ENCODE measurements around the gene WWP2.
A peak's percentile ranks its signal among the peaks of the same experiment; 100 is the strongest.
"Not testable (repeated sequence)": the region's sequence is repeated elsewhere in the genome, so short reads cannot be mapped to it uniquely, and the experiment has no call there.

The WWP2 gene

DNA sequence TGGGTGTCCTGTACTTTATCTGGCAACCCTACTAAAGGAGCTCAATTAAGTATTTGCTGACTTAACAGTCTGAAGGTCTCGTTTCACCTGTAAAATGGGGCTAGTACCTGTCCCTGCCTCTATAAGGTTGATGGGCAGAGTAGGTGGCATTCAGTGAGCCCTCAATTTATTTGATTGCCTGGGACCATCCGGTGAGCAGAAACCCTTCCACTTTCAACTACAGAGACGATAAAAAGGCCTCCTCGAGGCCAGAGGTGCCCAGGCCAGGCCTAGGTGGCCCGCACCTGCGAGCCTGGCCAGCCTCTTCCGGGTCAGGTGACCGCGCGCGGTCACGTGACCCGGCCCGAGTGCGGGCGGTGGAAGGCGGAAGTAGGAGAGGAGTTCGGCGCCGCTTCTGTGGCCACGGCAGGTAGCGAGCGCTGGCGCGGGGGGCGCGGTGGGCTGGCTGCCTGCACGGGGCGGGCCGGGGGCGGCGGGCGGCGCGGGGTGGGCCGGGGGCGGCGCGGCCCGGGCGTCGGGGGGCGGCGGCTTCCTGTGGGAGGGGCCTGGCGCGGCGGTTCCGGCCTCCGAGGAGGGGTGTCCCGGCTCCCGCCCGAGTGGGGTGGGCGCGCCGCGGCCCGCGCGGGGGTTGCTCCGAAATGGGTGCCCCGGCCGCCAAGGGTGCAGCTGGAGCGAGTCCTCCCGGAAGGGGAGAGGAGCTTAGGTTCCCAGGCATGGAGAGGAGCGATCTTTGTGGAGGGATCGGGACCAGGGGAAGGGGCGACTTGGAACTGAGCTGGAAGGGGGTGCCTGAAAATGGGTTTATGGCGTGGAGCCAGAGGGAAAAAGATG lies at the start of gene WWP2:
Gene WWP2, plus strand, starts transcription at position 350 of the 831 bp plus-strand sequence. CDS start 24,679 bp downstream, outside the sequence.
- peak; percentile 70 for DNase-seq

DNA sequence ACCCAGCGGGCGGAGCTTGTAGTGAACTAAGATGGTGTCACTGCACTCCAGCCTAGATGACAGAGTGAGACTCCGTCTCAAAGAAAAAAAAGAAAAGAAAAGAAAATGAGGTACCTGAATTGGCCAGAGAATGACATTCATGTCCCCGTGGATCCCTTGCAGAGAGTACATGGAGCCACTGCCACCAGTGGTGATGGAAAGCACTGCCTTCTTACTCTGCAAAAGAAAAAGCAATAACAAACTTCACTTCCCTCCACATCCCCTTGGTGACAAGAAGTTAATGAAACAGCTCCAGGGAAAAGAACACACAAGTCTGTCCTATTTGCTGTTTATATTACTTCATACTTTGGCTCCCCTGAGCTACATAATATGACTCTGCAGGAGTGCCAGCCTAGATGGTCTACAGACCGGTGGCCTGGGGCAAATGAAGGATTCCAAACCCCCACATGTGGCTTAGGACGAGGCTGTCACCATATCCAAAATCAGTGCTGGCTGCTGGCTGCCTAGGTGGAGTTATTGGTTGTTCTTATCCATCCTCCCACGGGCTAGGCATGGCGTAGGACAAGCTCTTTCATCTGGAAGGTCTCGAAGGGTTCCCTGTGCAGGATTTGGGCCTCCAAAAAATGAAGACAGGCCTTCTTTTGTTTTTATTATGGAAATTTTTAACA lies 49.1 kb upstream of the WWP2 start:
- DNase-seq, result no peak

DNA sequence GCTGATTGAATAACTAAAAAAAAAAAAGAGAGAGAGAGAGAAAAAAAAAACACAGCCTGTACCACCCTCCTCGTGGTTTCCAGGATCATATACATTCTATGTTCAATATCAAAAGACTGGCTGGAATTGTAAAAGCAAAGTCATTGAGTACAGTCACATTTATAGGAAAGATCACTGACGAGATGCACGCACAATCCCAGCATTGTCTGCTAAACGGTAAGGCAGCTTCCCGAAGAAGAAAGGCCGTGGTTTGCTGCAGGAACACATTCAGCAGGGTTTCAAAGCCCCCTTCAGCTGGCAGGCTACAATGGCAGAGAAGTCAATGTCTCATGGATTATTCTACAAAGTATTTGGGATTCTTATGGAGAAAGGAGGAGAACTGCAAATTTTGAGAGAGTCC lies 45.1 kb upstream of the WWP2 start:
- no peak for DNase-seq

DNA sequence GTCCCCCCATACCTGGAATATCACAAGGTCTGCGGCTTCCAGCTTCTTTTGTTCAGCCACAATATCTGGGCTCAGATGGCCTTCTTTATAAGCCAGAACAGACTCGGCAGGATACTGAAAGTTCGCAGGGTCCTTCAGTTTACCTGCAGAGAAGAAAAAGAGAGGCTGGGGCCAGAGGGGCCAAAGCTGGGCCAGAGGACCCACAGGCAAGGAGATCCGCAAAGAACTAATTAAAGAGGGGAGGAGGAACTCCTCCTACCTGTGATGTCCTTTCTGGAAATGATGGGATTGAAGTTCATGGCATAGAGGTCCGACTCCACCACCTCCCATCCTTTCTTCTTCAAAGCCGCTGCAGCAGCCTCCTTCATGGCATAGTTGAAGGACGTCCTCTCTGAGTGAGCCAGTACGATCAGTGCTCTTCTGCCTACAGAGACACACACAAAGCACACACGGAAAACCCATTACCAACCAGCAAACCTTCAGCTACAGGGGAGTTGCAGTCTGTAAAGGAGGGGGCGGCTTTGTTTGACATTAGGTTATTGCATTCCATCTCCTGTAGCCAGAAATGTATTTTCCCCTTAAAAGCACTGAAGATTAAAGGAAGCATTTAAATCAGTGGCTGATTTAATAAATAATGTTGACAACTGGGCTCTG lies 43.9 kb upstream of the WWP2 start:
- no peak for DNase-seq

DNA sequence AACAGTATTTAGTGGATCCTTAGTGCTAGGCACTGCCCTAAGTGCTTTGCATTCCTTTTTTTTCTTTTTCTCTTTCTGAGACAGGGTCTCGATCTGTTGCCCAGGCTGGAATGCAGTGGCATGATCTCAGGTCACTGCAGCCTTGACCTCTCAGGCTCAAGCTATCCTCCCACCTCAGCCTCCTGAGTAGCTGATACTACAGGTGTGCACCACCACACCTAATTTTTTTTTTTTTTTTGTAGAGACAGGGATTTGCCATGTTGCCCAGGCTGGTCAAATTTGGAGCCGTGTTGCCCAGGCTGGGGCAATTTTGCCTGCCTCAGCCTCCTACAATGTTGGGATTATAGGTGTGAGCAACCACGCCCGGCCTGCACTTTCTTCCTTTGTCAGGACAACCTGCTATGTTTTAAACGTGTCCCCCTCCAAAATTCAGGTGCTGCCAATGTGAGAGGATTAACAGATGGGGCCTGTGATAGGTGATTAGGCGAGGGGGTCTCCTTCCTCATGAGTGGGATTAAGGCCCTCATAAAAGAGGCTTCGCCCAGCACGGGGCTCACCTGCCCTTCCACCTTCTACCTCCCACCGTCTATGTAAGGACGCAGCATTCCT lies 41.2 kb upstream of the WWP2 start:
- DNase-seq, result no peak

DNA sequence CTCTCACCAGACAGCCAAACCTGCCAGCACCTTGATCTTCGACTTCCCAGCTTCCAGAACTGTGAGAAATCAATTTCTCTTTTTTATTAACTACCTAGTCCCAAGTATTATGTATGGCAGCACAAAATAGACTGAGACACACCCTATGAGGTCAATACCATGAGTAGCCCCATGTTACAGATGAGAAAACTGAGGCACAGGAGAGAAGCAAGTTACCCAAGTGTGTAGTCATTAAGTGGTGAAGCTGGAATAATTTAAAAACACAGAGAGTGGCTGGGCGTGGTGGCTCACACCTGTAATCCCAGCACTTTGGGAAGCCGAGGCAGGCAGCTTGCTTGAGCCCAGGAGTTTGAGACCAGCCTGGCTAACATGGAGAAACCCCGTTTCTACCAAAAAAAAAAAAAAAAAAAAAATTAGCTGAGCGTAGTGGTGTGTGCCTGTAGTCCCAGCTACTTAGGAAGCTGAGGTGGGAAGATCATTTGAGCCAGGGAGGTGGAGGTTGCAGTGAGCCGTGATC lies 40.6 kb upstream of the WWP2 start:
- DNase-seq, result no peak

DNA sequence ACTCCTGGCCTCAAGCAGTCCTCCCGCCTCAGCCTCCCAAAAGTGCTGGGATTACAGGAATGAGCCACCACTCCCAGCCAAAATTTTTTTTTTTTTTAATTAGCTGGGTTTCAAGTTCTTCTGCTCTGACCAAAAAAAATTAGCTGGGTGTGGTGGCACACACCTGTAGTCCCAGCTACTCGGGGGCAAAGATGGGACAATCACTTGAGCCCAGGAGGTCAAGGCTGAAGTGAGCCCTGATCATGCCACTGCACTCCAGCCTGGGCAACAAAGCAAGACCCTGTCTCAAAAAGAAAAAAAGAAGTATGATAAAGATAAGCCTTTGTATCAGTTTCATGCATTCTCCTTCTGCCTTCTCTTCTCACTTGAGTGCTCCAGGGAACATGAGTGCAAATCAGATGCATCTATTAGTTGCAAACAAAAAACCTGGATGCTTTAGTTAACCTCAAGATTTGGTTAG lies 37.7 kb upstream of the WWP2 start:
- DNase-seq, result no peak

DNA sequence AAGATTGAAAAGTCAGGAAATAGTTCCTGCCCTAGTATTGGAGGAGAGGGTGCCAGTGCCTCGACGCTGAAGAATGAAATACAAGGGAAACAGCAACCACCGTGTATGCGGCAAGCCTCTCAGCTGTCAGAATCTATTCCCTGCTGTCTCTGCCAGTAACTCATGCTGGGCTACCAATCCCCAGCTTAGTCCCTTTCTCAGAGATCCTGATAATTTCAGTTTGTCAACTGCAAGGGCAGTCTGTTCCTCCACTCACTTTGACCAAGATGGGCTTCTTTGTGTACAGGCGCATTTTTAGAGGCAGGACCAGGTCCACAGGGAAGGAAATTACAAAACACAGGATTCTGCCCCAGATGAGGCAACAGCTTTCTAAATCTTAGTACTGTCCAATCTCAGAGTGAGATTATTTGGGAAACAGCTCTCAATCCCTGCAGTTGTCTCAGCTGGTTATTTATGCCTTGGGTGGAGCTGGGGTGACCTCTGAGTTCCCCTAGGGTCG lies 37.1 kb upstream of the WWP2 start:
- peak; percentile 6 for DNase-seq

DNA sequence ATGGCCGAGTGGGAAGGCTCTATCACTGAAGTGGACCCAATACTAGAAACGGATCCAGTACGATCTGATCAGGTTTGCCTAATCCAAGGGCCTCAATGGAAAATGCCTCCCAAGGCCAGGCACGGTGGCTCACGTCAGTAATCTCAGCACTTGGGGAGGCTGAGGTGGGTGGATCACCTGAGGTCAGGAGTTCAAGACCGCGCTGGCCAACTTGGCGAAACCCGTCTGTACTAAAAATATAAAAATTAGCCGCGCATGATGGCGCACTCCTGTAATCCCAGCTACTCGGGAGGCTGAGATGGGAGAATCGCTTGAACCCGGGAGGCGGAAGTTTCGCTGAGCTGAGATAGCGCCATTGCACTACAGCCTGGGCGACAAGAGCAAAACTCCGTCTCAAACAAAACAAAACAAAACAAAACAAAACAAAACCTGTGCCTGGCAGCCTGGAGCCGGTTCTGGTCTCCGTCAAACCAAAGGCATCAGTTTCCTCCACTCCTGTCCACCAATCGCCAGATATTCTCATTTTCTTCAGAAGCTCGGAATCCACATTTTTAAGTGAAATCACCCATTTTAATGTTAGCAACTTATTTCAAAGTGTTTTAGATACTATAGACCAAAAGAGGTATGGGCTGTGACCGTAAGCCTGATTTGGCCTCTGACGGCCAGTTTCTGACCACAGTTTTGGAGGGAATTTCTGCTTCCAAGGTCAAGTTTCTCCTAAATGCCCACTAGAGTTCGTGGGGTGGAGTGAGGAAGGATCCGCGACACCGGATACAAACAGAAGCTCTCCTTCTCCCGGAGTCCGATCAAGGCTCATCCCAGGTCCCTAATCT lies 36.4 kb upstream of the WWP2 start:
- DNase-seq, result peak; percentile 6

DNA sequence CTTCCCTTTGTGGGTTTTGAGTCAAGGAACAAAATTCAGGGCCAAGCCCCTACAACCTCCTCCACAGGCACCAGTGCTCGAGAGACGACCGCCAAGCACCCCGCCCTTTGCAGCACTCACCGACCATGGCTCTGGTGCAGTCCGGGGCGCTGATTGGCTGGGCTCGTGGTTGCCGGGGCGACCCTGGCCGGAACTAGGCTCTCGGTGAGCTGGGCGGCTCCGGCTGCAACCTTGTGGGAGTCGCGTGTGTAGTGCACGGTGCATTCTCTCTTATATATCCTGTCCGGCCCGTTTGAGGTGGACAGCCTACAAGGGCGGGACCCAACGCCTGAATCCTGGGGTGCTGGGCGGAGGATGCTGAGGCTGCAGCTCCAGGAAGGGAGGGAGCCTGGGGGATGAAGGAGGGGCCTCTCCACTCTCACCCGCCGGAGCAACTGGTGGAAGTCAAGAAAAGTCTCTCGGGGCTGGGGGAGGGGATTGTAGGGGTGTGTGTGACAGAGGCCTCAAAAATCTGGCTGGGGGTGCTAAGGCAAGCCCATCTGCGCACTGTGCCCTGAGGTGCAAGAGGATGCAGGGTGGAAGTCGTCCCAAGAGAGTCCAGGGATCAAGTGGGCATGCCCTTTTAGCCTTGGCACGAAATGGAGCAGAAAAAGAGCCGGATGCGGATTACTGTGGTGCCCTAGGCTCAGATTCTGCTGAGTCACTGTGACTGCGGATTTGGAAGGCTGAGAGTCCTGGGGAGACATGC lies 35.6 kb upstream of the WWP2 start, which contains the start of gene NQO1:
Gene NQO1, minus strand, starts transcription at position 248 of the 748 bp plus-strand sequence. Its CDS starts 121 bp downstream, at position 127.
- peak; percentile 94 for DNase-seq

DNA sequence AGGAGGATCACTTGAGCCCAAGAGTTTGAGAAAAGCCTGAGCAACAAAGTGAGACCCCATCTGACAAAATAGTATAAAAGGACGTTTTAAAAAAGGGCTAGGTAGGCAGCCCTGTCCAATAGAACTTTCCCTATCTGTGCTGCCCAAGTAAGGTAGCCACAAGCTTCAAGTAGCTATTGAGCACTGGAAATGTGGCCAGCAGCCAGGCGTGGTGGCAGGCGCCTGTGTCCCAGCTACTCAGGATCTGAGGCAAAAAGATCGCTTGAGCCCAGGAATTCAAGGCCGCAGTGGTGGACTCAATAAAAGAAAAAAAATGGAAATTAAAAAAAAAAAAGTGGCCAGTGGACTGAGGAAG lies 34.2 kb upstream of the WWP2 start:
- no peak for DNase-seq

DNA sequence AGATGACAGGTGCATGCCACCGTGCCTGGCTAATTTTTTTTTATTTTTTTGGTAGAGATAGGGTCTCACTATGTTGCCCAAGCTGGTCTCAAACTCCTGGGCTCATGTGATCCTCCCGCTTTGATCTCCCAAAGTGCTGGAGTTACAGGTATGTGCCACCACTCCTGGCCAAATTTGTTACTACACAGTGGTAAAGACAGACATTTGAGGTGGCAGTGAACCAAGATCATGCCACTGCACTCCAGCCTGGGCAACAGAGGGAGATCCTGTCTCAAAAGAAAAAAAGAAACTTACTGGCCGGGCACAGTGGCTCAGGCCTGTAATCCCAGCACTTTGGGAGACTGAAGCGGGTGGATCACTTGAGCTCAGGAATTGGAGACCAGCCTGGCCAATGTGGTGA lies 33.1 kb upstream of the WWP2 start:
- DNase-seq, result not testable (repeated sequence)

DNA sequence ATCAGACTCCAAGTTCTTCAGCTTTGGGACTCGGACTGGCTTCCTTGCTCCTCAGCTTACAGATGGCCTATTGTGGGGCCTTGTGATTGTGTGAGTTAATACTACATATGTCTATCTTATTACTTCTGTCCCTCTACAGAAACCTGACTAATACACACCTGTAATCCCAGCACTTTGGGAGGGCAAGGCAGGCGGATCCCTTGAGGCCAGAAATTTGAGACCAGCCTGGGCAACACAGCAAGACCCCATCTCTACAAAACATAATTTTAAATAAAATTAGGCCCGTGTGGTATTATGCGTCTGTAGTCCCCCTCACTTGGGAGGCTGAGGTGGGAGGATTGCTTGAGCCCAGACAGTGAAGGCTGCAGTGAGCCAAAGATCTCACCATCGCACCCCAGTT lies 30.9 kb upstream of the WWP2 start:
- not testable (repeated sequence) for DNase-seq

DNA sequence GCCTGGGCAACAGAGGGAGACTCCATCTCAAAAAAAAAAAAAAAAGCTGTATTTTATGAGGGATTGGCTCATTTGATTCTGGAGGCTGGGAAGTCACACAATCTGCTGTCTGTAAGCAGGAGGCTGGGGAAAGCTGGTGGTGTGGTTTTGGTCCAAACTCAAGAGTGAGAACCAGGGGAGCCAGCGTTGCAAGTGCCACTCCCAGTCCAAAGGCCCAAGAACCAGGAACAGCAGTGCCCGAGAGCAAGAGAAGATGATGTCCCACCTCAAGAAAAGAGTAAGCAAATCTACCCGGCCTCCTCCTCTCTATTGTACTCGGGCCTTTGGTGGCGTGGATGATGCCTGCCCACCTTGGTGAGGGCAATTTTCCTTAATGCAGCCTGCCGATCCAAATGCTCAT lies 30.0 kb upstream of the WWP2 start:
- DNase-seq, result no peak

DNA sequence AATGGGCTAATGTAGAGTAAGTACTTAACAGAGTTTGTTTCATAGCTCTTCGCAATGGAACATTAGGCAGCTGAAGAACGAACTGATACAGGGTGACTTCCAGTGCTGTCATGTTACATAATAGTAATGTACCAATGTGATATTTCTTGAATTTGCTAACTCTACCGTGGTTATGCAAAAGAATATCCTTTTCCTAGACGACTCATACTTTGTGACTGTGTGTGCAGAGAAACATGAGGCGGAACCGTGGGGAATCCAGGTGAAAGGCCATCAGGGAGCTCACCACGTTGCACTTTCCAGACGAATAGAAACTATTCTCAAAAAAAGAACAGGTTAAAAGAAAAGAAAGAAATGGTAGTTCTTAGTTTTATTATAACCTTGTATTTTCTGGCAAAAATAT lies 20.6 kb upstream of the WWP2 start:
- no peak for DNase-seq

DNA sequence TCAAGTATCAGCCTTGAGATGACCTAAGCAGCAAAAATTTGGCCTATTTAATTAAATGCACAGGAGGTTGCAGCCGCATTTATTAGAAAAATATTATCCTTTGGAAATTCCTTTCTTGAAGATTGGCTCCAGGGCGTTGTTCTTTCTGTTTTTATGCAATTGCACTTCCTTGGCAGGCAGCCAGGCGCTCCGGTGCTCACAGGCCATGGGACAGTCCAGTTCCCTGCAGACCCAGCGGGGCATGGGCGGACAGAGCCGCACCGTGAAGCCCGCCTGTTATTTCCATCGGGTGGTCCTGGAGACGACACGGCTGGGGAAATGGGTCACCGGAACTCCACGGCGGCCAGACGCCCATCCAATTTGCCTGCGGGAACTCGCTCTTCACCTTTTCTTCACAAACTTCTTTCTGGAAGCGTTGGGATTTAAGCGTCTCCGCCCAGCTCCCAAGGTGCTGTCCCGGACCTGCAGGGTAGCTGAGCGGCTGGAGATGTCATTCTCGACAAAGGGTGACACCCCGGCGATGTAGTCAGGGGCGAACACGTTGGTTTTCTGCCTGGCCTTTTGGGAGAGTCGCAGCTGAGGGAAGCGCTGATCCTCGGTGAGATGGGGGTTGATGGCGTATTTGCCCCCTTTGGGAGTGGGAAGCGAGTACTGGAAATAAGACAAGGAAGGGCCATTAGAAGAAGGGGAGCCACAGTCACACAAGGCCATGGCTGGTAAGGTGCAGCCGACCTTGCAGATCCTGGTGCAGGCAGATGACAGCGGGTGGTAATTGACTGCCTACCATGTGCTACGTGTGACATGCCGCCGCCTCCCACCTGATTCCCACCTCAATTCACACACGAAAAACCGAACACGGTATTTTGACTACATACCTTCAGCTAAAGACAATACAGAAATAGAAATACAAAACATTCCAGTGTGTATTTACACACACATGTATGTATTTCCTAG lies 19.9 kb upstream of the WWP2 start:
- peak; percentile 8 for DNase-seq

DNA sequence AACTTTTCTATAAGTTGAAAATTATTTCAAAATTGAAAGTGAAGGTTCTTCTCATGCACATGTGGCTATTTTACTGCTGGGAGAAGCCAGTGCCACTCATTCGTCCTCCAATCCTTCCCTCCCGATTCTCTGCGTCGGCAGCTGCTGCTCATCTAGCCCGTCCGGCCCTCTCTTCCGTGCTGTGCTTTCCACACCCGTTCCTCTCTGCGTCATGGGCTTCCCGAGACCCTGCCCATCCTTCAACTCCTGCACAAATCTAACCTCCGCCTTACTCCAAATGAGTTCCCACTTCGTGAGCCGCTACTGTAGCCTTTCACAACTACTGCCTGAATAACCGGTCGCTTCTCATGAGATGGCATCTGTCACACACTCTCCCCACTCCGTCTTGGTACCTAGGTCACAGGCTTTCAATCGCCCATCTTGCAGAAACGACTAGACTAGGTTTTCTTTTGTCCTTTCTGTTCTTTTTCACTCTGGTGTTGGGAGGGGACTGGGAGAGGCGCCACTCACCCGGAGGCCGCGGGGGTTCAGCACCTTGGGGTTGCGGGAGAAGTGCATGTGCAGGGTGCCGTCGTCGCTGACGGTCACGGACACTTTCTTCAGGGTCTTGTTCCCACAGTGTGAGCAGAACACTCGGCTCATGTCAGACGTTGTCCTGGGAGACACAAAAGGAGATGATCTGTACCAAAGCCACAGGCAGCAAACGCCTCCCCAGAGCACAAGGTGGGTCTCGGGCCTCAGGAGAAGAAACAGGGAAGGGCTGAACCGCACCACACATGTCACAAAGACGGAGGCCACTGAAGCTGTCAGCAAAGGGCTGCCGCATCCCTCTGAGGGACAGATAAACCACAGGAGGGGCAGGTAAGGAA lies 17.5 kb upstream of the WWP2 start:
- DNase-seq, result no peak

DNA sequence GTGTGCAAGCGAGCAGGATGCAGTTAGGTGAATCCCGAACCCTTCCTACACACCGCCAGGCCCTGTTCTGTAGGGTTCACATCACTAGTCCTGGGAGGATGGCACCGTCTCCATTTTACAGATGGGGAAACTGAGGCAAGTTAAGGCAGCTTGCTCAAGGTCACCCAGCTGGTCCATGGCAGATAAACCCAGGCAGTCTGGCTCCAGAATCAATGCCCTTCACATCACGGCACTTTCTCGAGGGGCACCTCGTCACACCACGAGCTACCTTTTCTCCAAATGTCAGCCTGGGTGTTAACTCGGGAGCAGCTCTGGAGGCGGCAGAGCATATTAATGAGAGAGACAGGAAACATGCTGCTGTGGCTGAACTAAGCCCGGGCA lies 16.9 kb upstream of the WWP2 start:
- DNase-seq, result no peak

DNA sequence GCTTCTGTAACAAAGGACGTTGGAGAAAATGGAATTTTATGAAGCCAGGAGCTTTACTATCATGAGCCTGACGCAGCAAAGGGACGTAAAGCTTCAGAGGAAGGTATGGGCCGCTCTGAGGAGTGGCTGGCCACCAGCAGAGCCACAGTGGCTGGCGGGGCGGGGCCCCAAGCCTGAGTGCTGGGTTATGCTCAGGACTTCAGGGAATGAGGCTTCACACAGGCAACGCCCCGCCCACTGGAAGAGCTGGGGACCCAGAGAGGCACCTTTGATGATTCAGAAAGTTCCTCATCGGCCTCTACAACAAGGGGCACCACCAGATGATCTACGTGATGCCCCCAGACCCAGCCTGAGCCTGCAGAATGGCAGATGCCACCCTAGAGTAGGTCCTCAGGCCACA lies 16.2 kb upstream of the WWP2 start:
- DNase-seq, result no peak

Measured in NCI-H2227 treated with DMSO at 0.1 percent for 48 hours (cell line).